NCI-H748 (cell line): ENCODE data around the gene GNB1L.

Experiments used
- DNase-seq: peaks from one replicate; lab custom pipeline; 2025; ENCODE audit not compliant: unreplicated experiment; lab: John Stamatoyannopoulos, UW

GNB1L gene

GRCh38 chr22:19739448-19739895 is 115.2 kb downstream of the GNB1L start:
- DNase-seq, result no peak

GRCh38 chr22:19738664-19739447 is 115.8 kb downstream of the GNB1L start:
- DNase-seq, result no peak

DNA sequence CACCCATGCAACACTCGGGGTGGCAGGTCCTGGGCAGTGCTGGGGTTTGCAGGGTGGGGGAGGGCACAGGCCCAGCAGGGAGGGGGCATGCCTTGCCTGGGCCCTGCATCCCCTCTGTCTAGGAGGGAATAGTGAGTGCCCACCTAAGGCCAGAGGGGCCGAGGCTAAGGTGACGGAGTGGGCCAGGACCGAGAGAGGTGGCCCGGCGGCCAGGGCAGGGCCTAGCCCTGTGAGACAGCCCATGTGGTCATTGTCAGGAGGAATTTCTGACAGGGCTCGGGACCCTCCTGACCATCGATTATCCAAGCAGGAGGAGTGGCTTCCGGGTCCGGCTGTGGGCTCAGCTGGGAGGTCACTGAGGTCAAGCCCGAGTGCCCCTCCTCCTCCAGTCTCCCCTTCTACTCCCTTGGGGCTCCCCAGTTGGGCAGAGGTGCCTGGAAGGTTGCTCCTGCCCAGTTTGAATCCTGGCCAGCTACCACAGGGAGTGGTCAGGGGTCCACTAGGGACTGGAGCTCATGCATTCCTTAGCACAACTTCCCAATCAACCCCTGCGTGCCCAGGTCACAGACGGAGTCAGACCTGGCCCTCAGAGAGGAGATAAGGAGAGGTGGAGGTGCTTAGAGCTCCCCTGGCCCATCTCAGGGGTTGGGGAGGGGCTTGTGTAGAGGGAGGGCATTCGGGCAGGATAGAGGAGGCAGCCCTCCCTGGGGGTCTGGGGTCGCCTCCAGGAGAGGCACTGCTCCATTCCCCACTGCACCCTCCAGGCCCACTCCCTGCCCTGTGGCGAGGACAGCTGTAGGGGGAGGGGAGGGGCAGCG is 116.6 kb downstream of the GNB1L start:
- no peak for DNase-seq

DNA sequence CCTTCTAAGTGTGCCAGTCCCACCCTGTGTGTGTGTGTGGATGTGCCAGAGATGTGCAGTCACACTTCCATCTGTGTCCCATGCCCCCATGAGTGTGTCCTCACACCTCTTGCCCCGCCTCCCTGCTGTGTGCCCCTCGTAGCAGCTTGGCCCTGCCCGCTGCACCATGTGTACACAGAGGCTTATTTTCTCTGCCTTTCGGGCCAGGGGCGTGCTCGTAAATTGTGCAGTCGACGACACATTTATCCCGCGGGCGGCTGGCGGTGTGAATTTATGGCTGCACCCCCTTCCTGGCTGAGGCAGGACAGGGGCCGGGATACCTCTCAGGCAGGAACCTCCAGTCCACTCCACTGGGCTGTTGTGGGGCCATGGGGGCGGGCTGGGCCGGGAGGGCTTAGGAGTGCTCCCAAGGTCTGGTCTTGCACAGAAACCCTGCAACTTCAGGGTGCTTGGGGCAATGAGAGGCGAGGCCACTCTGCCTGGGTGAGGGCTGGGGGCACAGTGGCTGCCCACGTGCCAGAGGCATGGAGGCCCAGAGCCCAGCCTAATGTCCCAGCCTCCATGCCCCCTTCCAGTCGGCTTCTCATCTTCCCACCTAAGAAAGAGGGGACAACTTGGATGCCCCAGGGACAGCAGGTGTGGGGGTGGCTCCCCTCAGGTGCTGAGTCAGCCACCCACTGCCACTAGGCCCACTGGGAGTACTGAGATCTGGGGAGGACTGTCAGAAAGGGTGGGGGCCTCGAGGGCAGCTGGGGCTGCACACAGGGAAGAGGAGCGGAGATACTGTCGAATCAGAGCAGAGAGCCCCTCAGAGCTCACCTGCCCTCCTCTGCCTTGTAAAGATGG is 118.8 kb downstream of the GNB1L start:
- DNase-seq, result no peak

DNA sequence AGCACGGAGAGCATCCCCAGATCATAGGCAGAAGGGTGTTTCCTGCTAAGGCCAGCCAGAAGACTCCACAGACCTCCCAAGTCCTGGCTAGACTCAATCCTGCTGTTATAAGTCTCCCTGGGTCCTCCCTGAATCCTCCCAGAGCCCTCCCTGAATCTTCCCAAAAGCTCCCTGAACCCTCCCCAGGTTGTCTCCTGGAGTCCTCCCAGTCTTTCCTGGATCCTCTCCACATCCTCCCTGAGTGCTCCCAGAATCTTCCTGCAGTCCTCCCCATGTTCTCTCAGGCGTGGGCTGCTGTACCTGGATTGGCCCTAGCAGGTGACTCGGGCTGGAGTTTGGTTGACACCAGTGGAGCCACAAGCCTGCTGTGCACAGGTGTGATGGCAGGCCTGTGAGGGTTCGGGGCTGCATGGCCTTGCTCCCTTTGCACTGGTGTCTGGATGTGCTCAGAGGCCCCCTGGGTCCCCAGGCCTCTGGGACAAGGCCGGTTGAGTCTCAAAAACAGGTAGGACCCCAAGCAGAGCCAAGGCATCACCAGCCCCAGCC is 119.8 kb downstream of the GNB1L start:
- no peak for DNase-seq

GRCh38 chr22:19734163-19734562 is 120.5 kb downstream of the GNB1L start:
- no peak for DNase-seq

DNA sequence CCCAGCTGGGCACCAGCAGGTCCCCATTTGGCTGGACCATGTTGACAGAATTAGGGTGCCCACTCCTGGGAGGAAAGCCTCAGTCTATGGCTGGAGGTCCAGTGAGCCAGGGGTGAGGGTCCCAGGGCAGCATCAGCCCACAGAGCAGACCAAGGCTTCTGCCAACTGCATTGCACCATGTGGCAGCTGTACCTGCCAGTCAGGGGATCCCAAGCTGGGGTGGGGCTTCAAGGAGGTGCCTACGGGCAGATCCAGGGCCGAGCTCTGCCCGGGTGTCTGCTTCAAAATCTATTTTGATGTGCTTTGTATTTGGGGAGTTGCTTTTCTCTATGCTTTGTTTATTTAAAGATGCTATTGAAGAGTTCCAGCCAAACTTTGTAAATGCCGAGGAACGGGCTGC is 120.9 kb downstream of the GNB1L start:
- DNase-seq, result no peak
